CD14-positive monocyte (primary cell): ENCODE results near the gene COL26A1. TPM values are rescaled to one million over a fixed set of nuclear protein-coding genes. Genes with fewer than 3 reads are reported as not detected.

ENCODE experiments used
- DNase-seq, 3 donors: peaks; one replicate each; pipeline ENCODE4 v3.0.0-alpha.2; 2011 to 2022
- H2AFZ ChIP-seq: 2 replicates; pipeline ENCODE4 v1.6.0; 2012; ENCODE audit warnings: mild to moderate bottlenecking, low read depth, low read length, inconsistent platforms; ENCODE audit not compliant: insufficient read depth, poor library complexity, severe bottlenecking
- H3K27ac ChIP-seq, 2 donors: 1 replicate in 1 of 2; 2 replicates in 1 of 2; pipeline ENCODE4 v1.5.1; 2012 to 2013; ENCODE audit warnings: low read length in 2 of 2, control low read depth in 1 of 2, inconsistent platforms in 1 of 2, low read depth in 1 of 2, mild to moderate bottlenecking in 1 of 2
- H3K27me3 ChIP-seq, 2 donors: one replicate each; pipeline versions ENCODE4 v1.6.0 to v1.6.1; 2011 to 2013; ENCODE audit warnings: low read length in 2 of 2; ENCODE audit not compliant: control insufficient read depth in 2 of 2, insufficient read depth in 2 of 2
- H3K36me3 ChIP-seq, 2 donors: replicated peaks in 1 of 2; 1 replicate in 1 of 2; 2 replicates in 1 of 2; pipeline versions ENCODE4 v1.5.1 to v1.6.1; 2012 to 2013; ENCODE audit warnings: low read length in 2 of 2, control low read depth in 1 of 2, inconsistent platforms in 1 of 2, mild to moderate bottlenecking in 1 of 2; ENCODE audit not compliant: insufficient read depth in 2 of 2, control insufficient read depth in 1 of 2
- H3K4me1 ChIP-seq, 2 donors: 1 replicate in 1 of 2; 2 replicates in 1 of 2; pipeline versions ENCODE4 v1.5.1 to v1.6.1; 2012 to 2013; ENCODE audit warnings: low read length in 2 of 2, control low read depth in 1 of 2, inconsistent platforms in 1 of 2, mild to moderate bottlenecking in 1 of 2, moderate library complexity in 1 of 2; ENCODE audit not compliant: insufficient read depth in 2 of 2, control insufficient read depth in 1 of 2
- H3K4me2 ChIP-seq: replicated peaks from 2 replicates; pipeline ENCODE3; 2012; ENCODE audit warnings: low read length, moderate library complexity, mild to moderate bottlenecking; ENCODE audit not compliant: poor library complexity, severe bottlenecking; ENCODE audit errors: extremely low read depth
- H3K4me3 ChIP-seq, 3 experiments: fragments of 200-600 bp in 1 of 3; sonication (generic) in 1 of 3; replicated peaks in 1 of 3; 1 replicate in 2 of 3; 2 replicates in 1 of 3; pipeline ENCODE4 v1.5.1; 2011 to 2013; ENCODE audit warnings: low read length in 3 of 3, mild to moderate bottlenecking in 3 of 3, control low read depth in 2 of 3, low read depth in 2 of 3, inconsistent platforms in 1 of 3, moderate library complexity in 1 of 3
- H3K79me2 ChIP-seq: 2 replicates; pipeline ENCODE4 v1.6.0; 2012; ENCODE audit warnings: mild to moderate bottlenecking, control low read depth, inconsistent platforms, low read length, moderate library complexity; ENCODE audit not compliant: insufficient read depth
- H3K9ac ChIP-seq: 2 replicates; pipeline ENCODE4 v1.6.0; 2017; ENCODE audit warnings: low read length, mild to moderate bottlenecking; ENCODE audit not compliant: insufficient read depth, poor library complexity, severe bottlenecking
- H3K9me3 ChIP-seq, 2 donors: replicated peaks in 1 of 2; 1 replicate in 1 of 2; 2 replicates in 1 of 2; pipeline versions ENCODE4 v1.5.1 to v1.6.1; 2012 to 2013; ENCODE audit warnings: low read length in 2 of 2, control low read depth in 1 of 2; ENCODE audit not compliant: control insufficient read depth in 1 of 2, insufficient read depth in 1 of 2
- H4K20me1 ChIP-seq: 2 replicates; pipeline ENCODE4 v1.6.0; 2012; ENCODE audit warnings: mild to moderate bottlenecking, low read length, control low read depth, moderate library complexity; ENCODE audit not compliant: insufficient read depth
- H3K27ac Mint-ChIP-seq, 7 donors: one replicate each; pipeline ENCODE4 v1.8.0; 2020; ENCODE audit warnings: mild to moderate bottlenecking in 7 of 7, mixed read lengths in 7 of 7, moderate library complexity in 6 of 7, inconsistent platforms in 2 of 7
- H3K27me3 Mint-ChIP-seq, 3 donors: one replicate each; pipeline ENCODE4 v1.8.0; 2021 to 2022; ENCODE audit warnings: low read depth in 3 of 3, mild to moderate bottlenecking in 3 of 3, mixed read lengths in 3 of 3, moderate library complexity in 3 of 3, inconsistent platforms in 1 of 3
- H3K36me3 Mint-ChIP-seq, 2 donors: one replicate each; pipeline ENCODE4 v1.8.0; 2020; ENCODE audit warnings: mixed read lengths in 2 of 2, inconsistent platforms in 1 of 2, mild to moderate bottlenecking in 1 of 2
- H3K4me1 Mint-ChIP-seq: one replicate; pipeline ENCODE4 v1.8.0; 2020; ENCODE audit warnings: mild to moderate bottlenecking, mixed read lengths
- H3K4me3 Mint-ChIP-seq, 2 donors: one replicate each; pipeline ENCODE4 v1.8.0; 2020; ENCODE audit warnings: mild to moderate bottlenecking in 2 of 2, mixed read lengths in 2 of 2, moderate library complexity in 1 of 2
- H3K9me3 Mint-ChIP-seq, 7 donors: one replicate each; pipeline ENCODE4 v1.8.0; 2020 to 2022; ENCODE audit warnings: mixed read lengths in 7 of 7, mild to moderate bottlenecking in 6 of 7, moderate library complexity in 6 of 7, inconsistent platforms in 2 of 7
- CTCF ChIP-seq: fragments of 200-600 bp; IDR thresholded peaks from one replicate; pipeline ENCODE4 v1.8.0; 2022; ENCODE audit warnings: antibody characterized with exemption, mild to moderate bottlenecking
- WGBS: methylation state at CpG from one replicate; pipeline ENCODE4 v1.1.5; 2013; ENCODE audit warnings: missing lambda C conversion rate; ENCODE audit not compliant: insufficient coverage; 5-methylcytosine and 5-hydroxymethylcytosine counted together
- intact Hi-C, 2 donors: fragments of 100-400 bp; cut with micrococcal nuclease; formaldehyde crosslinking; loops; one replicate each; pipeline versions ENCODE4 v1.15.0 to v1.15.1; 2023
- polyA minus RNA-seq: library from RNA; depleted of rRNA, polyadenylated mRNA; stranded (reverse); fragments of >200 nt; gene quantifications from 2 replicates; pipeline ENCODE4 v1.2.3, GENCODE V29; 2012
- polyA plus RNA-seq, 3 donors: library from polyadenylated mRNA; depleted of rRNA in 1 of 3; unstranded in 2 of 3; stranded (reverse) in 1 of 3; fragments of 300-500 nt in 2 of 3; fragments of >200 nt in 1 of 3; fragmentation: Illumina TruSeq in 2 of 3; gene quantifications; 1 replicate in 2 of 3; 2 replicates in 1 of 3; pipeline ENCODE4 v1.2.3, GENCODE V29; 2012 to 2021
- total RNA-seq, 12 experiments: library from RNA in 1 of 12; stranded (reverse) in 1 of 12; fragments of 120-200 nt in 1 of 12; gene quantifications; one replicate each; pipeline ENCODE4 v1.2.4 and lab custom pipeline; 2013 to 2026; ENCODE audit warnings: mixed read lengths in 6 of 12, inconsistent platforms in 1 of 12

Gene COL26A1
- total RNA-seq (2013), result not detected
- polyA plus RNA-seq, result not detected
- polyA minus RNA-seq, result not detected in 2 replicates
- total RNA-seq (lab: John Stamatoyannopoulos, UW), result 0 to 0.30 (median 0) reads per million in 11 experiments

GRCh38 chr7:101362334-101363195, at the start of gene COL26A1:
TSS of gene COL26A1 (plus strand) at chr7:101362875. CDS start at chr7:101363033, 158 bp downstream.
- no peak for TF ChIP-seq CTCF
- Histone ChIP-seq H3K79me2 (no peaks in the 10 kb centered on the region), H4K20me1 (no peaks in the 10 kb centered on the region), H3K9ac (no peak within 1 kb of the TSS), H3K27ac (no peak within 1 kb of the TSS), H2AFZ (peak within 1 kb of the TSS; percentile 68), H3K36me3 (no peaks in the 10 kb centered on the region), H3K4me3 (peak within 1 kb of the TSS in 2 of 3 experiments; percentile 2 to 59), H3K9me3 (peaks cover 0 to 8% of the 10 kb centered on the region in 2 donors), H3K4me2 (peak within 1 kb of the TSS; percentile 68), H3K27me3 (peaks cover 23 to 33% of the 10 kb centered on the region in 2 donors), H3K4me1 (peaks cover 5 to 8% of the 10 kb centered on the region in 2 donors)
- peaks cover 2% of the 10 kb centered on the region in 2 donors for H3K36me3 Mint-ChIP-seq
- H3K27ac Mint-ChIP-seq, result no peak within 1 kb of the TSS
- peaks cover 30 to 61% (median 44%) of the 10 kb centered on the region in 3 donors for H3K27me3 Mint-ChIP-seq
- DNase-seq, result no peak
- intact Hi-C loops, result loop anchor here in 1 of 2 donors (10.0 kb wide), 1 partner anchor 912 kb away; no protein-coding TSS in a partner anchor
- H3K9me3 Mint-ChIP-seq, result peaks cover 0 to 13% (median 0%) of the 10 kb centered on the region in 7 donors
- H3K4me3 Mint-ChIP-seq, result peak within 1 kb of the TSS in 1 of 2 donors; percentile 78
- 11% methylated on average over 64 of the region's 76 CpGs for WGBS
- peaks cover 5% of the 10 kb centered on the region for H3K4me1 Mint-ChIP-seq

- H3K36me3 ChIP-seq, result no peaks in the 10 kb centered on the region
- no peaks in the 10 kb centered on the region for H3K79me2 ChIP-seq
- peak; percentile 18 to 28 (median 23) for DNase-seq
- H3K4me3 ChIP-seq, result no peak overlapping the region
- no peak overlapping the region for H3K27ac ChIP-seq
- Mint-ChIP-seq H3K27me3 (peaks cover 3 to 9% (median 5%) of the 10 kb centered on the region in 3 donors), H3K4me1 (no peaks in the 10 kb centered on the region), H3K9me3 (peaks cover 5 to 28% (median 20%) of the 10 kb centered on the region in 7 donors), H3K27ac (no peak overlapping the region), H3K36me3 (no peaks in the 10 kb centered on the region), H3K4me3 (no peak overlapping the region)
- H3K9ac ChIP-seq, result no peak overlapping the region
- intact Hi-C loops, result no loop called here
- H3K27me3 ChIP-seq, result peaks cover 0 to 3% of the 10 kb centered on the region in 2 donors
- WGBS, result no CpG with 5 or more reads among the region's 1 CpG
- H2AFZ ChIP-seq, result no peak overlapping the region
- H3K4me2 ChIP-seq, result no peak overlapping the region
- TF ChIP-seq CTCF, result peak; percentile 82
- H4K20me1 ChIP-seq, result no peaks in the 10 kb centered on the region
- H3K9me3 ChIP-seq, result peaks cover 10 to 18% of the 10 kb centered on the region in 2 donors
- H3K4me1 ChIP-seq, result no peaks in the 10 kb centered on the region
Measured at GRCh38 chr7:101315336-101315735, 47.3 kb upstream of the COL26A1 start.
